SK-N-SH treated with all-trans-retinoic acid at 6 μM for 48 hours (cell line): Measurements from ENCODE around the gene CAMKMT.
A peak's percentile ranks its signal among the peaks of the same experiment; 100 is the strongest.

ENCODE experiments used
- ATAC-seq: fragments of 200-7000 bp; cut with Tn5 transposase; 3 replicates; pipeline ENCODE4 v1.9.1; 2020; ENCODE audit warnings: mild to moderate bottlenecking, moderate library complexity
- ARNTL ChIP-seq: fragments of 450-650 bp; formaldehyde crosslinking; IDR thresholded peaks from 2 replicates; pipeline ENCODE4 v1.5.0; 2020; ENCODE audit warnings: low read depth, mild to moderate bottlenecking, moderate library complexity, borderline replicate concordance
- BACH2 ChIP-seq: fragments of 250-450 bp; sonication (Bioruptor Pico); IDR thresholded peaks from 2 replicates; pipeline ENCODE4 v1.9.0; 2021; ENCODE audit warnings: mild to moderate bottlenecking, borderline replicate concordance
- CSDC2 ChIP-seq: fragments of 250-450 bp; sonication (Bioruptor Pico); IDR thresholded peaks from 2 replicates; pipeline ENCODE4 v1.5.0; 2020; ENCODE audit warnings: mild to moderate bottlenecking, moderate library complexity
- CSRNP3 ChIP-seq: fragments of 250-450 bp; sonication (Bioruptor Pico); IDR thresholded peaks from 2 replicates; pipeline ENCODE4 v1.5.1; 2021; ENCODE audit warnings: mild to moderate bottlenecking, moderate library complexity
- ESRRG ChIP-seq: fragments of 250-450 bp; sonication (Bioruptor Pico); IDR thresholded peaks from 2 replicates; pipeline ENCODE4 v1.6.1; 2021; ENCODE audit warnings: mild to moderate bottlenecking
- GLIS3 ChIP-seq: fragments of 250-450 bp; sonication (Bioruptor Pico); IDR thresholded peaks from 2 replicates; pipeline ENCODE4 v1.5.0; 2020; ENCODE audit warnings: mild to moderate bottlenecking, moderate library complexity
- ISL1 ChIP-seq: fragments of 250-450 bp; sonication (Bioruptor Pico); IDR thresholded peaks from 2 replicates; pipeline ENCODE4 v2.1.2; 2022; ENCODE audit warnings: mild to moderate bottlenecking, moderate library complexity
- OSR1 ChIP-seq: fragments of 250-450 bp; sonication (Bioruptor Pico); IDR thresholded peaks from 2 replicates; pipeline ENCODE4 v1.8.0; 2022; ENCODE audit warnings: moderate library complexity, mild to moderate bottlenecking, inconsistent platforms
- PATZ1 ChIP-seq: fragments of 250-450 bp; sonication (Bioruptor Pico); IDR thresholded peaks from 2 replicates; pipeline ENCODE4 v1.8.0; 2020; ENCODE audit warnings: mild to moderate bottlenecking, moderate library complexity, borderline replicate concordance
- PPARA ChIP-seq: fragments of 250-450 bp; sonication (Bioruptor Pico); IDR thresholded peaks from 2 replicates; pipeline ENCODE4 v1.5.0; 2020; ENCODE audit warnings: mild to moderate bottlenecking, borderline replicate concordance
- RARB ChIP-seq: fragments of 250-450 bp; sonication (Bioruptor Pico); IDR thresholded peaks from 2 replicates; pipeline ENCODE4 v1.8.0; 2021; ENCODE audit warnings: mild to moderate bottlenecking, moderate library complexity
- SNAI2 ChIP-seq: fragments of 250-450 bp; sonication (Bioruptor Pico); IDR thresholded peaks from 2 replicates; pipeline ENCODE4 v1.5.0; 2020; ENCODE audit warnings: mild to moderate bottlenecking, moderate library complexity
- TCF4 ChIP-seq: fragments of 250-450 bp; sonication (Bioruptor Pico); IDR thresholded peaks from 2 replicates; pipeline ENCODE4 v1.8.0; 2021; ENCODE audit warnings: mild to moderate bottlenecking, moderate library complexity, borderline replicate concordance
- TOX ChIP-seq: fragments of 250-450 bp; sonication (Bioruptor Pico); IDR thresholded peaks from 2 replicates; pipeline ENCODE4 v1.8.0; 2021; ENCODE audit warnings: mild to moderate bottlenecking, moderate library complexity, borderline replicate concordance
- TSHZ2 ChIP-seq: fragments of 250-450 bp; sonication (Bioruptor Pico); IDR thresholded peaks from 2 replicates; pipeline ENCODE4 v1.5.0; 2020; ENCODE audit warnings: mild to moderate bottlenecking, moderate library complexity
- ZC3H10 ChIP-seq: fragments of 250-450 bp; sonication (Bioruptor Pico); IDR thresholded peaks from 2 replicates; pipeline ENCODE4 v1.5.1; 2021; ENCODE audit warnings: mild to moderate bottlenecking, moderate library complexity
- ZFP3 ChIP-seq: fragments of 250-450 bp; sonication (Bioruptor Pico); IDR thresholded peaks from 2 replicates; pipeline ENCODE4 v1.5.0; 2020; ENCODE audit warnings: mild to moderate bottlenecking, moderate library complexity
- ZNF565 ChIP-seq: fragments of 450-650 bp; formaldehyde crosslinking; conservative IDR thresholded peaks from 2 replicates; pipeline ENCODE4 v1.5.0; 2020; ENCODE audit warnings: low read depth, mild to moderate bottlenecking, moderate library complexity
- ZNF70 ChIP-seq: fragments of 450-650 bp; formaldehyde crosslinking; IDR thresholded peaks from 2 replicates; pipeline ENCODE4 v1.5.0; 2020; ENCODE audit warnings: mild to moderate bottlenecking, moderate library complexity
- ZNF8 ChIP-seq: fragments of 450-650 bp; formaldehyde crosslinking; IDR thresholded peaks from 2 replicates; pipeline ENCODE4 v1.5.0; 2020; ENCODE audit warnings: mild to moderate bottlenecking, moderate library complexity
- TF ChIP-seq, protein P1 (sequence below): fragments of 250-450 bp; sonication (Bioruptor Pico); IDR thresholded peaks from 2 replicates; pipeline ENCODE4 v1.5.1; 2020; ENCODE audit warnings: low read depth, mild to moderate bottlenecking, moderate library complexity

The CAMKMT gene

DNA sequence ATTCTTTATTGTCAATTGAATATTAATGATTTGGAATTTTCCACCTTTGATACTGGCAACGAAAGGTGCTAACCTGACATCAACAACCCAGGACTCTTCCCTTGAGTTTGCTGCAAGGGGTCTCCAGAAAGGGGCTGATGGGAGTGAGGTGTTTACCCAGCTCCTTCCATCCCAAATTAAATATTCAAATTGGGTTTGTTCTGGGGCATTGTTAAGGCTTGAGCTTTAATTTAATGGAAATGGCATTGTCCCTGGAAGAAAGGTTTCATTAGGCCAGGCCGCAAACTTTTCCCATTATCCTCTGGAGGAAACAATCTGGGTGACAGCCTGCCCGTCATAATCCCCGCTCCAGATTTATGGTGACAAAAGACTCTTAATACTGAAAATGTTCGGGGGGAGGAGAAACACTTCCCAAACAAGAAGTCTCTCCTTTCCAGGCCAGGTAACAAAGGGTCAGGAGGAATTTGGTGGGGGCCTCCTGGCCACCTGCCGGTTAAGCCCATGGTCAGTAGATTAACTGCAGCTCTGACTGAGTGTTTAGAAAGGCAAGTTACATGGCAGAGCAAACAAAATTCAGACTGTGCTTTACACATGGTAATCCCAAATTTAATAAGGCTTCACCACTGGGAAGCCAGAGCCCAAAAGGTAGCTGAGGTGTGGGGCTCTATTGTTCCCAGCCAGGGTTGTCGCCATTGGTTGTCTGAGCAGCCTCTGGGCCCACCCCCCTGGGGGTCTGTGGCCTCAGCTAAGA is 428.4 kb downstream of the CAMKMT start (continued):
- TF ChIP-seq, protein P1, sequence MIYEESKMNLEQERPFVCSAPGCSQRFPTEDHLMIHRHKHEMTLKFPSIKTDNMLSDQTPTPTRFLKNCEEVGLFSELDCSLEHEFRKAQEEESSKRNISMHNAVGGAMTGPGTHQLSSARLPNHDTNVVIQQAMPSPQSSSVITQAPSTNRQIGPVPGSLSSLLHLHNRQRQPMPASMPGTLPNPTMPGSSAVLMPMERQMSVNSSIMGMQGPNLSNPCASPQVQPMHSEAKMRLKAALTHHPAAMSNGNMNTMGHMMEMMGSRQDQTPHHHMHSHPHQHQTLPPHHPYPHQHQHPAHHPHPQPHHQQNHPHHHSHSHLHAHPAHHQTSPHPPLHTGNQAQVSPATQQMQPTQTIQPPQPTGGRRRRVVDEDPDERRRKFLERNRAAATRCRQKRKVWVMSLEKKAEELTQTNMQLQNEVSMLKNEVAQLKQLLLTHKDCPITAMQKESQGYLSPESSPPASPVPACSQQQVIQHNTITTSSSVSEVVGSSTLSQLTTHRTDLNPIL (CRISPR knock-in tag), result no peak
- no peak for TF ChIP-seq ZNF565 (CRISPR knock-in tag)
- TF ChIP-seq ZC3H10 (CRISPR knock-in tag), result no peak
- no peak for TF ChIP-seq PATZ1 (CRISPR knock-in tag)
- no peak for TF ChIP-seq ZNF8 (CRISPR knock-in tag)
- no peak for TF ChIP-seq ZNF70 (CRISPR knock-in tag)
- TF ChIP-seq, all 23 proteins: peak for 0

DNA sequence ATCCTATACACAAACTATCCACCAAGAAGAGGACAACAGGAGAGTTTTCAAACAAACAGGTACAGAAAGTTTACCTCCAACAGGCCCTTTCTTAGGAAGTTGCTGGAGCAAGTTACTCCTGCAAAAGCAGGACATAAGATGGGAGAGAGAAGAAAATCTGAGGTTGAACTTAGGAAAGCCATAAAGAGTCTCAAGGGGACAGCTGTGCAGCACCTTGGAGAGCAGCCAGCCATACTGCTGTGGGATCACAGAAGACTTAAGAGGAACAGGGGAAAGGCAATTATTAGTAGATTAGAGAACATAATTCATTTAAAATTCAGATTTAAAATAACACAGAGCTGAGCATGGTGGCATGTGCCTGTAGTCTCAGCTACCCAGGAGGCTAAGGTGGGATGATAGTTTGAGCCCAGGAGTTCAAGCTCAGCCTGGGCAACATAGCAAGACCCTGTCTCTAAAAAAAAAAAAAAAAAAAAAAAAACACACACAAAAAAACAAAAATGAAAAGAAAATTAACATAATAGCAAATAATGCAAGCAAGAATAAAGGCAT is 431.6 kb downstream of the CAMKMT start:
- peak; percentile 67 for ATAC-seq
- TF ChIP-seq GLIS3 (CRISPR knock-in tag), result no peak
- peak; percentile 61; the same call in 1 of the 2 replicates for TF ChIP-seq SNAI2 (CRISPR knock-in tag)
- no peak for TF ChIP-seq ARNTL (CRISPR knock-in tag)
- 0 out of 2 replicates have a peak, but pooled peaks have one; percentile 54 for TF ChIP-seq PPARA (CRISPR knock-in tag)
- TF ChIP-seq OSR1, result no peak
- TF ChIP-seq ISL1 (CRISPR knock-in tag), result 0 out of 2 replicates have a peak, but pooled peaks have one; percentile 14
- no peak for TF ChIP-seq CSRNP3 (CRISPR knock-in tag)
- TF ChIP-seq ESRRG, result no peak
- no peak for TF ChIP-seq BACH2
- TF ChIP-seq TSHZ2 (CRISPR knock-in tag), result no peak
- TF ChIP-seq ZNF8 (CRISPR knock-in tag), result no peak
- no peak for TF ChIP-seq RARB
- TF ChIP-seq CSDC2 (CRISPR knock-in tag), result no peak
- TF ChIP-seq ZC3H10 (CRISPR knock-in tag), result no peak
- TF ChIP-seq TOX (CRISPR knock-in tag), result no peak
- TF ChIP-seq, all 23 proteins: peak for 3

DNA sequence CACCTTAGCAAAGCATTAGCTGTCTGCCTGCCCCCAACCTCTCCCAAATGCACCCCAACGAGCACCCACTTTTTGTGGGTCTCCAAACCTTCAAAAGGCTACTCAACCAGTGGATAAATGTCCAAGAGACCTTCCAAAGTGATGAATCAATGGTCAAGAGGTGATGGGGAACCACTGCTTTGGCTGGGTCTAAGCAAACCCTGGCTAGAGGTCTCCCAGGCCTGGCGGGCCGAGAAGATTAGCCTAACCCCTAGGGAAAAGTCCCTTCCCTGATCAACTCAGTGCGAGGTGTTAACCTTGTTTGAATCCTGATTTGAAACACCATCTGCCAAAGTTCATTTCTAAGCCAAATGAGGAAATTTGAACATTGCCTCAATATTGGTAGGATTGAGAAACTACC is 435.0 kb downstream of the CAMKMT start:
- ATAC-seq, result no peak
- TF ChIP-seq TCF4 (CRISPR knock-in tag) (no peak), ZFP3 (CRISPR knock-in tag) (no peak), PATZ1 (CRISPR knock-in tag) (no peak), TOX (CRISPR knock-in tag) (no peak), ZNF565 (CRISPR knock-in tag) (no peak), ISL1 (CRISPR knock-in tag) (no peak), GLIS3 (CRISPR knock-in tag) (no peak), PPARA (CRISPR knock-in tag) (no peak), ZNF8 (CRISPR knock-in tag) (no peak)
- TF ChIP-seq, all 23 proteins: peak for 0
